Measurements from ENCODE around the gene HMCES. TPM values are rescaled to one million over a fixed set of nuclear protein-coding genes. Genes with fewer than 3 reads are reported as not detected.
A peak's percentile ranks its signal among the peaks of the same experiment; 100 is the strongest.

HMCES gene
- polyA plus RNA-seq, 1 donor = 32.0 TPM

DNA sequence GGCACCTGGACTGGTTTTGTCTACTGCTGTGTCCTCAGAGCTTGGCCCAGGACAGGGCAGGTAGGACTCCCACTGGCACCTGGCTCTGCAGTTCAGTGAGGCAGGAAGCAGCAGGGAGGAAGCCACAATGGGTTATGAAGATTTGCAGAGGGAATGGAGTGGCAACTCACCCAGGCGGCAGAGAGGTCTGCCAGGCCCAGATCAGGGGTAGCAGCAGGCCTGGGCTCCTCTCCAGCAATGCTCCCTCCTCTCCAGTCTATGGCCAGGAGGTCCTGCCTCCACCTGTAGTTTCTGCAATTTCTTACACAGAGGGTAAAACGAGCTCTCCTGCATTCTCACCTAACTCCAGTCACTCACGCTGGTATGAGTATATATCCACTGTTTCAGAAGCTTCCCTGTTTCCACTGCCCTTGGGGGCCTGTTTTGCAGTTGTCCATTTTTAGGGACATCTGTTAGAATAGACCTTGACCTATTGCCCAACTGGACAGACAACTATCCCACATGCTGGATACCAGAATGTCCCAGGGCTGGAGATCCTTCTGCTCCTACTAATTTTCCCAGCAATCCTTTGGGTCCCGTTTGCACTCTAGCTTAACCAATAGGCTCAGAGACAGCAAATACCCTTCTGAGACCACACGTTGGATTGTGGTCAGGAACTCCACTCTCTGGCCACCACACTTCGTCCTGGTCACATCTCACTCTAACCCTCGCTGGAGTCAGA lies 35.2 kb downstream of the HMCES start:
- no peaks in the 10 kb centered on the region for H3K9me3 ChIP-seq (ENCODE audit: control insufficient read depth, low read depth, low read length)
- H3K27me3 ChIP-seq (ENCODE audit: control insufficient read depth, insufficient read depth, low read length) = no peaks in the 10 kb centered on the region
- DNase-seq = peak in 1 of 2 donors; percentile 33
- no peaks in the 10 kb centered on the region for H3K36me3 ChIP-seq (ENCODE audit: control insufficient read depth, insufficient read depth, low read length)
- no CpG with 5 or more reads among the region's 7 CpGs for whole genome bisulfite sequencing (ENCODE audit: insufficient coverage, low lambda C conversion rate)
- H3K27ac ChIP-seq (ENCODE audit: low read length) = peak overlapping the region; percentile 3
- H3K4me1 ChIP-seq (ENCODE audit: control insufficient read depth, insufficient read depth, low read length) = peaks cover 32% of the 10 kb centered on the region
- peak overlapping the region; percentile 96 for H3K4me3 ChIP-seq (ENCODE audit: low read length)

DNA sequence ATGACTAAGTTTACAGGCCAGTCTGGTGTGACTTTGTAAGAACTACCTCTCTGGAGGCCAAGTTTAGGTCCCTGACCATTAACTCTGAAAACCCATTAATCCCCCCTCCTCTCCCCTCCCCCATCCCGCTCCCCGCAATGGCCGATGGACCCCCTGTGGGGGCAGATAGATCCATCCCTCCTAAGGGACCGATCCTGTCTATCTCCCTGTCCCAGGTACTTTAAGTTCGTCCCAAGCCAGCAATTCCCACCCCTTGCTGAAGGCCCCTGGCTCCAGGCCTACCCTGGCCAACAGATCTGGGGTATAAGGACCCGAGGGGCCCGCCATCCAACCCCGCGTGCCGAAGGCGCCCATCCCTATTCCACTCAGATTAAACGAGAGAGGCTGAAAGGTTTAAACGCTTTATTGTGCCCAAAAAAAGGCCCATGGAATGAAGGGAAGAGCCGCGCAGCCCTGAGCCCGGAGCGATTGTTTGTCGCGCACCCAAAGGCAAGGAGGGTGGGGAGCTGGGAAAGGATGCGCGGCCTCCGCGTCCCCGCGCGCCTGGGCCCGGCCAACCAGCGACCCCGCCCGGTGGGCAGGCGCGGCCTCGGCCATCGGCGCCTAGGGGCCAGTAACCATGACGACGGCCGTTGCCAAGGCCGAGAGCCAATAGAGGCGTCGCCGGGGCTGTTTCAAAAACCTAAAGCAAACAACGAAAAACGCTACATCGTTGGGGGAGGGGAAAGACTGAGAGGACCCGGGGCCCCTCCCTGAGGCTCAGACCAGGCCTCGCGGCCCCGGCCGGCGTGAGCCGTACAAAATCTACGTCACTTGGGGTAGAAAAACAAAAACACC lies 35.9 kb downstream of the HMCES start:
- H3K4me1 ChIP-seq (ENCODE audit: control insufficient read depth, insufficient read depth, low read length) = peaks cover 31% of the 10 kb centered on the region
- no CpG with 5 or more reads among the region's 53 CpGs for WGBS (ENCODE audit: insufficient coverage, low lambda C conversion rate)

DNA sequence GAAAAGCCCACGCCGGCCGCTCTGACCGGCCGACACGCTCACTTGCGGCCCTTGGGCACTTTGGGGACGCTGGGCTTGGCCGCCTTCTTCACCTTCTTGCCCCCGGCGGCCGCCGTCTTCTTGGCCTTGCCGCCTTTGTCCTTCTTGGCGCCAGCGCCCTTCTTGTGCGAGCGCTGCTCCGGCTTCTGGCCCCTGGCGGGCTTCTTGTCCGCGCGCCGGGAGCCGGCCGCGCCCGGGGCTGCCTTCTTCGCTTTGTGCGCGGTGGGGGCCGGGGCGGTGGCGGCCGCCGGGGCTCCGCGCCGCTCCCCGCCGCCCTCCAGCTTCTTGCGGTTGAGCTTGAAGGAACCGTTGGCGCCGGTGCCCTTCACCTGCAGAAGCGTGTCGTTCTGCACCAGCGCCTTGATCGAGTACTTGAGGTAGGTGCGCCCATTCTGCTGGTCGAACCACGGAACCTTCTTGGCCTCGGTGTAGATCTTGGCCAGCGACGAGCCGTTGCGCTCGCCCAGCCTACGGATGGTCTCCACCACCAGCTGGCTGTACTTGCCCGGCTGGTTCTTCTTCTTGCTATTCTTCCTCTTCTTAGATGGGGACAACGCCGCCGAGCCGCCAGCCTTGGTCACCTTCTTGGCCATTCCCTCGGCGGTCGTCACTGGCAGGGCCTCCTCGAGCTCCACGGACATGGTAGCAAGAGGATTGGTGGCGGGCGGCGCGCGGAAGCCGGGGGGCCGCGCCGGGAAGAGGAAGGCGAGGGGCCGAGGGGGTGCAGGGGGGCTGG lies 36.7 kb downstream of the HMCES start:
- Histone ChIP-seq H3K4me1 (ENCODE audit: control insufficient read depth, insufficient read depth, low read length) (peaks cover 25% of the 10 kb centered on the region), H3K36me3 (ENCODE audit: control insufficient read depth, insufficient read depth, low read length) (no peaks in the 10 kb centered on the region), H3K27me3 (ENCODE audit: control insufficient read depth, insufficient read depth, low read length) (no peaks in the 10 kb centered on the region), H3K27ac (ENCODE audit: low read length) (peak overlapping the region; percentile 64), H3K4me3 (ENCODE audit: low read length) (peak overlapping the region; percentile 96), H3K9me3 (ENCODE audit: control insufficient read depth, low read depth, low read length) (no peaks in the 10 kb centered on the region)
- no CpG with 5 or more reads among the region's 80 CpGs for WGBS (ENCODE audit: insufficient coverage, low lambda C conversion rate)
- DNase-seq = peak in 1 of 2 donors; percentile 61

More for the DNA sequence above, 35.9 kb downstream of the HMCES start:
- no peaks in the 10 kb centered on the region for H3K9me3 ChIP-seq (ENCODE audit: control insufficient read depth, low read depth, low read length)
- DNase-seq = peak; percentile 81 to 84
- no peaks in the 10 kb centered on the region for H3K27me3 ChIP-seq (ENCODE audit: control insufficient read depth, insufficient read depth, low read length)
- peak overlapping the region; percentile 64 for H3K27ac ChIP-seq (ENCODE audit: low read length)
- no peaks in the 10 kb centered on the region for H3K36me3 ChIP-seq (ENCODE audit: control insufficient read depth, insufficient read depth, low read length)
- peak overlapping the region; percentile 96 for H3K4me3 ChIP-seq (ENCODE audit: low read length)

DNA sequence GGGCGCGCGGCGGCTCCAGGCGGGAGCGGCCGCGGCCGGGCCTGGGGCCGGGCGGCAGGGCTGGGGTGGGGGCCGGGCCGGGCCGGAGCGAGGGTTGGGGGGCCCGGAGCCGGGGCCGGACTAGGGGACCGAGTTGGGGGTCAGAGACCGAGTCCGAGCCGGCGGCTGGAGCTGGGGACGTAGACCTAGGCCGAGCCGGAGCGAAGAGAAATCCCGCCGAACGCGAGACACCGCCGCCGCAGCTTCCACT lies 37.3 kb downstream of the HMCES start:
- WGBS (ENCODE audit: insufficient coverage, low lambda C conversion rate) = no CpG with 5 or more reads among the region's 34 CpGs
- H3K4me3 ChIP-seq (ENCODE audit: low read length) = peak overlapping the region; percentile 96
- H3K36me3 ChIP-seq (ENCODE audit: control insufficient read depth, insufficient read depth, low read length) = no peaks in the 10 kb centered on the region
- DNase-seq = no peak
- peaks cover 20% of the 10 kb centered on the region for H3K4me1 ChIP-seq (ENCODE audit: control insufficient read depth, insufficient read depth, low read length)
- H3K9me3 ChIP-seq (ENCODE audit: control insufficient read depth, low read depth, low read length) = no peaks in the 10 kb centered on the region
- H3K27me3 ChIP-seq (ENCODE audit: control insufficient read depth, insufficient read depth, low read length) = no peaks in the 10 kb centered on the region
- peak overlapping the region; percentile 79 for H3K27ac ChIP-seq (ENCODE audit: low read length)

DNA sequence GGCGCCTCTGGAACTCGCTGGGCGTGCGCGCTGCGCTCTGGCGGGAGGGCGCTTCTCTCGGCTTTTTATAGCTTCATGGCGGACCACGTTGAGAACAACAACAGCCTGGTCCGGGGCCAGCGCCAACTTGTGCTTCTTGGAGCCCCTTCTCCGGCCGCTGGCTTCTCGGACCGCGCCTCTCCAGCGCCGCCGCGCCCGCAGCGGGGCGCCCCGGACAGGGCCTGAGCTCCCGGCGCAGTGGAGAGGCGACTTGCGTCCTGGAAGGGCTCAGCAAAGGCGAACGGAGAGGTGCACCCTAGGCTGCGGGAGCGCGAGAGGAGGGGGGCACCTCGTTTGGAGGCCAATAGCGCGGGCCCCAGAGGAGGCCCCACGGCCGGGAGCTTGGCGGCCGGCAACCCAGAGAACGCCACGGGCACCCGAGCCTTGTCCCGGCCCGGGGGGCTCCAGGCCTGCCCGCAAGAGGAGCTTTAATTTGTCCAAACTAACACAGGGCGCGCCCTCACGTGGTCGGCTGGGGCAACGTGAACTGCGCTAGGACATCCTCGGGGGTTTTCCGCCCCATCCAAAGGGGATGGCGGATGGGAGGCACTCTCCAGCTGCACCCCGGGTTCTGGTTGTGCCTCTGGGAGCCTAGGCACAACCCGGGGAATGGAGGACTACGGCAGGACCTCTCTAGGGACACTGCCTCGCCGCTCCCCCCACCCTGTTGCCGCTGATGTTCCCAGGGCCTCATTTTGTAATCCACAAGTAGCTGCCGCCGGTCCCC lies 37.8 kb downstream of the HMCES start:
- peak; percentile 82 to 88 for DNase-seq
- H3K27me3 ChIP-seq (ENCODE audit: control insufficient read depth, insufficient read depth, low read length) = no peaks in the 10 kb centered on the region
- H3K27ac ChIP-seq (ENCODE audit: low read length) = peak overlapping the region; percentile 79
- H3K36me3 ChIP-seq (ENCODE audit: control insufficient read depth, insufficient read depth, low read length) = no peaks in the 10 kb centered on the region
- no CpG with 5 or more reads among the region's 65 CpGs for WGBS (ENCODE audit: insufficient coverage, low lambda C conversion rate)
- H3K4me1 ChIP-seq (ENCODE audit: control insufficient read depth, insufficient read depth, low read length) = peaks cover 17% of the 10 kb centered on the region
- H3K4me3 ChIP-seq (ENCODE audit: low read length) = peak overlapping the region; percentile 96
- H3K9me3 ChIP-seq (ENCODE audit: control insufficient read depth, low read depth, low read length) = no peaks in the 10 kb centered on the region

DNA sequence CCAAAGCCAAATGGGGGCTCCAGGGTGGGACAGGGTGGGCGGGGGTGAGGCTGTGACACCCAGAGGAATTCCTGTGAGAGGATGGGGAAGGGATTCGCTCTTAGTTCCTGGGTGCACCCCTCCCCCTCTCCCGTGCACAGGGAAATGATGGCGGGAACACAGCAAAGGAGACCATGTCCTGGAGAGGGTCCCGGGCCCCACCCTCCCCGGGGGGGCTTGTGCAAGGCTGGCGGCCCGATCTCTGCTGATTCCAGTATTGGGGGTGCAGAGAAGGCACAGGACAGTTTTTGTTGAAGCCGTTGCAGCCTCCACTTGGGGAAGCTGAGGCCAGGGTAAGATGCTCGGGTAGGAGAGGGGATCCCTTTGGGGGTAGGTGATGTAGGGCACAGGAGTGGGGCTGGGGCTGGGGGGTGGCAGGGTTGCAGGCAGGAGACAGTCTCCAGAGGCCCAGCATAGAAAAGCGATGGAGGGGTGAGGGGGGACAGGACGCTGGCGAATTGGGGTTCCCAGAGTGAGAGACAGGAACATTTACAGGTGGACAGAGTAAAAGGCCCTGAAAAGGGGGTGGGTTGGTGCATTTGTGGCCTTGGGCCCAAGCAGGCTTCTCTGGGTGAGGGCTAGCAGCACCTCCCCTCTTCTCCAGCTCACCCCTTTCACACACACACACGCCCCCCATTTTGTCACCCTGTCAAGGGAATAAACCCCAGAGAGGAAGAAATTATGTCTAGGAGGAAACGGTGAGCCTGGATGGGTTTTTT lies 38.5 kb downstream of the HMCES start:
- WGBS (ENCODE audit: insufficient coverage, low lambda C conversion rate) = no CpG with 5 or more reads among the region's 15 CpGs
- Histone ChIP-seq H3K9me3 (ENCODE audit: control insufficient read depth, low read depth, low read length) (no peaks in the 10 kb centered on the region), H3K4me1 (ENCODE audit: control insufficient read depth, insufficient read depth, low read length) (peaks cover 17% of the 10 kb centered on the region), H3K27ac (ENCODE audit: low read length) (peak overlapping the region; percentile 79), H3K27me3 (ENCODE audit: control insufficient read depth, insufficient read depth, low read length) (no peaks in the 10 kb centered on the region), H3K36me3 (ENCODE audit: control insufficient read depth, insufficient read depth, low read length) (no peaks in the 10 kb centered on the region), H3K4me3 (ENCODE audit: low read length) (peak overlapping the region; percentile 96)
- DNase-seq = no peak

DNA sequence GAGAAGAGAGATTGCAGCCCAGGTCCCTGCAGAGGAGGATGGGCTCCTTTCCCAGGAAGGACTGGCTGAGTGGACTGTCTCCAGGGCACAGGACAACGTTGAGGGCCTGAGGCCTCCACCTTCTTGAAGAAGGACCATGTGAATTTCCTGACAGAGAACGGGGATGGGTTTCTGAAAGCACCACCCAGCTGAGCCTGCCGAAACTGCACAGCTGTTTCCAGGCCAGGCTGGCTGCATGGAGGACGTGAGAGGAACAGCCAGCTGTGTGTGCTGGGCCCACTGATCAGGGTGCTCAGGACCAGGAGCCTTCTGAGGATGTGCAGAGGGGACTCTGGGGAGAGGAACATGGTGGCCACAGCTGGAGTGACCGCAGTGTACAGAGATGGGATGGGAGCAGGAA lies 39.2 kb downstream of the HMCES start:
- peaks cover 17% of the 10 kb centered on the region for H3K4me1 ChIP-seq (ENCODE audit: control insufficient read depth, insufficient read depth, low read length)
- H3K4me3 ChIP-seq (ENCODE audit: low read length) = no peak overlapping the region
- WGBS (ENCODE audit: insufficient coverage, low lambda C conversion rate) = no CpG with 5 or more reads among the region's 5 CpGs
- H3K9me3 ChIP-seq (ENCODE audit: control insufficient read depth, low read depth, low read length) = no peaks in the 10 kb centered on the region
- no peaks in the 10 kb centered on the region for H3K36me3 ChIP-seq (ENCODE audit: control insufficient read depth, insufficient read depth, low read length)
- DNase-seq = no peak
- no peaks in the 10 kb centered on the region for H3K27me3 ChIP-seq (ENCODE audit: control insufficient read depth, insufficient read depth, low read length)
- H3K27ac ChIP-seq (ENCODE audit: low read length) = no peak overlapping the region

DNA sequence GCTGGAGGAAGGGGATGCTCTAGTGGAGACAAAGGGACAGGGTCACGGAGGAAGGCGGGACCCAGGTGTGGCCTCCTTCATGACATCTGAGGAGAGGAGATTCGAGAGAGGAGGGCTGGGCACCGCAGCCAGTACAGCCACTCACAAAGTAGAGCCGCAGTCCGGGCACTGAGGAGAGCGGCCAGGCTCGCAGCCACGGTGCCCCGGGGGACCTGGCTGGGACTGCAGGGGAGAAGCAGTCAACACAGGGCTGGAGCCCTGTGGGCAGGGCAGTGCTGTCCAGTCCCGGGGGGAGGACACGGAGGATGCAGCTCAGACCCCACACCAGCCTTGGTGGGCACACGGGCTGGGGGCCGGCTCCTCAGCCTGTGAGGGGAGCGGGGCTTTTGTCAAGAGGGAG lies 40.3 kb downstream of the HMCES start:
- WGBS (ENCODE audit: insufficient coverage, low lambda C conversion rate) = no CpG with 5 or more reads among the region's 15 CpGs
- H3K4me3 ChIP-seq (ENCODE audit: low read length) = no peak overlapping the region
- H3K36me3 ChIP-seq (ENCODE audit: control insufficient read depth, insufficient read depth, low read length) = no peaks in the 10 kb centered on the region
- DNase-seq = no peak
- H3K27me3 ChIP-seq (ENCODE audit: control insufficient read depth, insufficient read depth, low read length) = no peaks in the 10 kb centered on the region
- H3K9me3 ChIP-seq (ENCODE audit: control insufficient read depth, low read depth, low read length) = no peaks in the 10 kb centered on the region
- H3K4me1 ChIP-seq (ENCODE audit: control insufficient read depth, insufficient read depth, low read length) = peaks cover 14% of the 10 kb centered on the region
- H3K27ac ChIP-seq (ENCODE audit: low read length) = no peak overlapping the region

DNA sequence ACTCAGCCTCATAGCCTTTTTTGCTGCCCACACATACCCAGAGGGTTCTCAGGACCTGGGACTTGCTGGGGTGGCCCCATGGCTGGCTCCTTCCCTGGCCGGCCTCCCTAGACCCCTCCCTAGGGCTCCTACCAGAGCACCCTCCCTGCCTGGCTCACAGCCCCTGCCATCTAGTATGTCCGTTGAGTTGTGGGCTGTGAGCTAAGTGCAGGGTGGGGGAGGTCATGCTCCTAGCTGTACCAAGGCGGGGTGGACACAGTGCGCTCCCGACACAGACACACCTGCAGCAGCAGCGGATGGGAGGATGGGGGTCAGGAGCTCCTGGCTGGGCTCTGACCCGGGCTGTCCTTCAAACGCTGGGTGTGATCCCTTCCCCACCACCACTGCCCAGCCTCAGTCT lies 41.6 kb downstream of the HMCES start:
- WGBS (ENCODE audit: insufficient coverage, low lambda C conversion rate) = no CpG with 5 or more reads among the region's 8 CpGs
- DNase-seq = no peak
- H3K36me3 ChIP-seq (ENCODE audit: control insufficient read depth, insufficient read depth, low read length) = no peaks in the 10 kb centered on the region
- H3K27ac ChIP-seq (ENCODE audit: low read length) = no peak overlapping the region
- H3K4me1 ChIP-seq (ENCODE audit: control insufficient read depth, insufficient read depth, low read length) = peaks cover 8% of the 10 kb centered on the region
- H3K9me3 ChIP-seq (ENCODE audit: control insufficient read depth, low read depth, low read length) = no peaks in the 10 kb centered on the region
- no peak overlapping the region for H3K4me3 ChIP-seq (ENCODE audit: low read length)
- no peaks in the 10 kb centered on the region for H3K27me3 ChIP-seq (ENCODE audit: control insufficient read depth, insufficient read depth, low read length)
